ENCODE data around the gene REP15.

- no peak for TF ChIP-seq POLR2A (IDR thresholded peaks at IDR 0.05)
- TF ChIP-seq, protein P1, sequence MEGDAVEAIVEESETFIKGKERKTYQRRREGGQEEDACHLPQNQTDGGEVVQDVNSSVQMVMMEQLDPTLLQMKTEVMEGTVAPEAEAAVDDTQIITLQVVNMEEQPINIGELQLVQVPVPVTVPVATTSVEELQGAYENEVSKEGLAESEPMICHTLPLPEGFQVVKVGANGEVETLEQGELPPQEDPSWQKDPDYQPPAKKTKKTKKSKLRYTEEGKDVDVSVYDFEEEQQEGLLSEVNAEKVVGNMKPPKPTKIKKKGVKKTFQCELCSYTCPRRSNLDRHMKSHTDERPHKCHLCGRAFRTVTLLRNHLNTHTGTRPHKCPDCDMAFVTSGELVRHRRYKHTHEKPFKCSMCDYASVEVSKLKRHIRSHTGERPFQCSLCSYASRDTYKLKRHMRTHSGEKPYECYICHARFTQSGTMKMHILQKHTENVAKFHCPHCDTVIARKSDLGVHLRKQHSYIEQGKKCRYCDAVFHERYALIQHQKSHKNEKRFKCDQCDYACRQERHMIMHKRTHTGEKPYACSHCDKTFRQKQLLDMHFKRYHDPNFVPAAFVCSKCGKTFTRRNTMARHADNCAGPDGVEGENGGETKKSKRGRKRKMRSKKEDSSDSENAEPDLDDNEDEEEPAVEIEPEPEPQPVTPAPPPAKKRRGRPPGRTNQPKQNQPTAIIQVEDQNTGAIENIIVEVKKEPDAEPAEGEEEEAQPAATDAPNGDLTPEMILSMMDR (IDR thresholded peaks at IDR 0.05), result no peak
Observed at GRCh38 chr12:27672643-27673042, 23.6 kb upstream of the REP15 start.

Data from gastroesophageal sphincter (tissue), 3 donors.